K562 (cell line): ENCODE results near the gene CEACAM5. TPM values are rescaled to one million over a fixed set of nuclear protein-coding genes. Genes with fewer than 3 reads are reported as not detected.

Experiments used
- ATAC-seq: fragments of 200-7000 bp; cut with Tn5 transposase; 3 replicates; pipeline ENCODE4 v1.9.1; 2020; ENCODE audit warnings: moderate library complexity
- BruUV-seq: library from RNA; stranded (reverse); fragments of 400-500 nt; replicated peaks from 2 replicates; lab custom pipeline; 2021; lab: Mats Ljungman, UMichigan
- CTCF ChIA-PET: fragments of 300-600 bp; formaldehyde crosslinking; extraction: SDS; loops from one replicate; lab custom pipeline; 2021; ENCODE audit warnings: low intra/inter-chr PET ratio; lab: Yijun Ruan, JAX
- POLR2A ChIA-PET: fragments of 300-600, 350-650 bp; sonication (Branson Sonifier 250); formaldehyde crosslinking; extraction: SDS; loops from one replicate; lab custom pipeline; 2021; ENCODE audit warnings: antibody characterized with exemption, inconsistent platforms; lab: Yijun Ruan, JAX
- DNase-seq, 4 experiments: peaks; one replicate each; pipeline versions ENCODE4 v3.0.0 to v3.0.0-alpha.2; 2011 to 2018; ENCODE audit warnings: low spot score in 3 of 4, mixed read lengths in 3 of 4; ENCODE audit errors: extremely low read depth in 1 of 4
- FAIRE-seq: peaks from 2 replicates; lab custom pipeline; 2011; peaks lifted over from hg19 to GRCh38; lab: Jason Lieb, UNC
- H2AFZ ChIP-seq: 2 replicates; pipeline ENCODE4 v1.6.0; 2011; ENCODE audit warnings: low read depth, low read length, control low read depth, inconsistent platforms
- H3K27ac ChIP-seq: fragments of 200-600 bp; 3 replicates; pipeline ENCODE4 v1.8.0; 2011; ENCODE audit warnings: low read depth, mild to moderate bottlenecking, control low read depth, inconsistent platforms, low read length, moderate library complexity, mixed read lengths; ENCODE audit errors: extremely low read depth
- H3K27me3 ChIP-seq, 2 experiments: fragments of 300-600 bp in 1 of 2; 2 replicates in 1 of 2; 3 replicates in 1 of 2; pipeline versions ENCODE4 v1.6.0 to v1.8.0; 2011; ENCODE audit warnings: inconsistent platforms in 2 of 2, low read length in 2 of 2, mild to moderate bottlenecking in 1 of 2, mixed read lengths in 1 of 2, moderate library complexity in 1 of 2; ENCODE audit not compliant: control insufficient read depth in 2 of 2, insufficient read depth in 2 of 2
- H3K36me3 ChIP-seq: fragments of 300-600 bp; 3 replicates; pipeline ENCODE4 v1.8.0; 2011; ENCODE audit warnings: mild to moderate bottlenecking, low read length, inconsistent platforms; ENCODE audit not compliant: control insufficient read depth, insufficient read depth
- H3K4me1 ChIP-seq, 2 experiments: fragments of 200-600 bp in 1 of 2; replicated peaks in 1 of 2; 2 replicates in 1 of 2; 3 replicates in 1 of 2; pipeline versions ENCODE4 v1.5.1 to v1.8.0; 2011; ENCODE audit warnings: inconsistent platforms in 2 of 2, low read length in 2 of 2, mild to moderate bottlenecking in 1 of 2, mixed read lengths in 1 of 2, moderate library complexity in 1 of 2; ENCODE audit not compliant: control insufficient read depth in 2 of 2, insufficient read depth in 2 of 2
- H3K4me2 ChIP-seq: 2 replicates; pipeline ENCODE4 v1.6.1; 2011; ENCODE audit warnings: low read length, control low read depth, inconsistent platforms, mixed read lengths; ENCODE audit not compliant: insufficient read depth
- H3K4me3 ChIP-seq: fragments of 200-600 bp; sonication (generic), shearing (Covaris generic); 2 replicates; pipeline ENCODE4 v1.5.1; 2016; ENCODE audit warnings: control low read depth, inconsistent platforms
- H3K79me2 ChIP-seq: fragments of 200-600 bp; 3 replicates; pipeline ENCODE4 v1.8.0; 2011; ENCODE audit warnings: low read length, inconsistent platforms; ENCODE audit not compliant: control insufficient read depth, insufficient read depth
- H3K9ac ChIP-seq, 2 experiments: 2 replicates each; pipeline versions ENCODE4 v1.6.0 to v1.6.1; 2011; ENCODE audit warnings: low read depth in 2 of 2, low read length in 2 of 2, control low read depth in 1 of 2, inconsistent platforms in 1 of 2, mild to moderate bottlenecking in 1 of 2, mixed read lengths in 1 of 2; ENCODE audit not compliant: insufficient read depth in 1 of 2
- H3K9me1 ChIP-seq: one replicate; pipeline ENCODE4 v1.6.0; 2011; ENCODE audit warnings: inconsistent platforms, mild to moderate bottlenecking, low read length, moderate library complexity; ENCODE audit not compliant: control insufficient read depth, insufficient read depth
- H3K9me3 ChIP-seq: replicated peaks from 2 replicates; pipeline ENCODE4 v1.5.1; 2011; ENCODE audit warnings: low read depth, low read length, inconsistent platforms; ENCODE audit not compliant: control insufficient read depth, insufficient read depth
- H4K20me1 ChIP-seq: replicated peaks from 2 replicates; pipeline ENCODE4 v1.6.1; 2011; ENCODE audit warnings: low read length, inconsistent platforms, mixed read lengths; ENCODE audit not compliant: control insufficient read depth, insufficient read depth
- C11orf30 ChIP-seq: fragments of 450-650 bp; IDR thresholded peaks from 2 replicates; pipeline ENCODE4 v1.6.1; 2016; ENCODE audit warnings: low read depth, mild to moderate bottlenecking
- FOXM1 ChIP-seq, 2 experiments: fragments of 450-650 bp in 1 of 2; sonication (generic) in 1 of 2; formaldehyde crosslinking in 1 of 2; IDR thresholded peaks; 2 replicates each; pipeline versions ENCODE4 v1.6.1 to v1.9.0; 2017 to 2022; ENCODE audit warnings: low read depth in 2 of 2, mild to moderate bottlenecking in 2 of 2, missing genetic modification reagents in 1 of 2, moderate library complexity in 1 of 2
- MAFF ChIP-seq: IDR thresholded peaks from 2 replicates; pipeline ENCODE4 v1.6.1; 2012; ENCODE audit warnings: low read length, improper control_type of control experiment
- MAFG ChIP-seq: fragments of 450-650 bp; conservative IDR thresholded peaks from 2 replicates; pipeline ENCODE4 v1.6.1; 2016; ENCODE audit warnings: missing genetic modification characterization, missing compliant biosample characterization
- MAFK ChIP-seq: IDR thresholded peaks from 2 replicates; pipeline ENCODE4 v1.6.1; 2011; ENCODE audit warnings: low read length, improper control_type of control experiment
- RHOXF2B ChIP-seq: fragments of 250-450 bp; sonication (Bioruptor Pico); conservative IDR thresholded peaks from 2 replicates; pipeline ENCODE4 v1.5.1; 2021
- SAFB ChIP-seq: fragments of 200-400 bp; formaldehyde crosslinking; IDR thresholded peaks from 2 replicates; pipeline ENCODE4 v1.6.1; 2017; ENCODE audit warnings: low read depth, low read length, borderline replicate concordance
- ZNF316 ChIP-seq: fragments of 450-650 bp; IDR thresholded peaks from 2 replicates; pipeline ENCODE4 v1.6.1; 2016
- WGBS: fragments of 100-300 bp; shearing (Covaris generic); methylation state at CpG from one replicate; pipeline ENCODE4 v1.1.6; 2016; ENCODE audit warnings: low coverage, mixed read lengths; ENCODE audit not compliant: insufficient coverage; ENCODE audit errors: missing lambda C conversion rate; 5-methylcytosine and 5-hydroxymethylcytosine counted together
- in situ Hi-C: fragments of 300-500 bp; cut with MboI; formaldehyde crosslinking; loops from 4 replicates; pipeline ENCODE4 v1.15.0; 2018; ENCODE audit warnings: inconsistent platforms, mixed read lengths
- intact Hi-C: fragments of 100-400 bp; cut with micrococcal nuclease; formaldehyde crosslinking; loops from 2 replicates; pipeline ENCODE4 v1.14.2; 2022
- polyA plus RNA-seq, 8 experiments: library from polyadenylated mRNA; depleted of rRNA in 4 of 8; stranded (reverse) in 5 of 8; unstranded in 3 of 8; fragments of >200 nt; fragmentation: Nextera tagmentation in 2 of 8; fragmentation: Illumina TruSeq in 1 of 8; extraction: Ambion mirVana in 2 of 8; extraction: Trizol in 1 of 8; gene quantifications; 2 replicates each; pipeline versions ENCODE4 v1.2.1 to v1.2.3, GENCODE V29; 2011 to 2014; ENCODE audit warnings: inconsistent platforms in 1 of 8, missing spikeins in 1 of 8
- total RNA-seq, 7 experiments: library from RNA; depleted of rRNA in 6 of 7; stranded (reverse); fragments of >200 nt in 6 of 7; fragmentation: Illumina TruSeq in 2 of 7; extraction: Trizol in 2 of 7; gene quantifications; 2 replicates each; pipeline versions ENCODE4 v1.2.1 to v1.2.3, GENCODE V29; 2011 to 2021; ENCODE audit warnings: low replicate concordance in 1 of 7
- TF ChIP-seq, protein P1 (sequence below): IDR thresholded peaks from 2 replicates; pipeline ENCODE4 v1.6.1; 2011; ENCODE audit warnings: borderline replicate concordance, low read depth, mild to moderate bottlenecking, moderate library complexity, low read length; ENCODE audit not compliant: insufficient read depth, poor library complexity, severe bottlenecking

The CEACAM5 gene
- total and polyA plus RNA-seq, 9 of the 15 experiments (the other 6 are each of a cell fraction or from before 2014, with no cell fraction given) = 0.33 TPM; not detected in 8

DNA sequence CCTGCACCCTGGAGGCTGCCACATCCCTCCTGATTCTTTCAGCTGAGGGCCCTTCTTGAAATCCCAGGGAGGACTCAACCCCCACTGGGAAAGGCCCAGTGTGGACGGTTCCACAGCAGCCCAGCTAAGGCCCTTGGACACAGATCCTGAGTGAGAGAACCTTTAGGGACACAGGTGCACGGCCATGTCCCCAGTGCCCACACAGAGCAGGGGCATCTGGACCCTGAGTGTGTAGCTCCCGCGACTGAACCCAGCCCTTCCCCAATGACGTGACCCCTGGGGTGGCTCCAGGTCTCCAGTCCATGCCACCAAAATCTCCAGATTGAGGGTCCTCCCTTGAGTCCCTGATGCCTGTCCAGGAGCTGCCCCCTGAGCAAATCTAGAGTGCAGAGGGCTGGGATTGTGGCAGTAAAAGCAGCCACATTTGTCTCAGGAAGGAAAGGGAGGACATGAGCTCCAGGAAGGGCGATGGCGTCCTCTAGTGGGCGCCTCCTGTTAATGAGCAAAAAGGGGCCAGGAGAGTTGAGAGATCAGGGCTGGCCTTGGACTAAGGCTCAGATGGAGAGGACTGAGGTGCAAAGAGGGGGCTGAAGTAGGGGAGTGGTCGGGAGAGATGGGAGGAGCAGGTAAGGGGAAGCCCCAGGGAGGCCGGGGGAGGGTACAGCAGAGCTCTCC lies 6.9 kb upstream of the CEACAM5 start (continued):
- TF ChIP-seq, protein P1, sequence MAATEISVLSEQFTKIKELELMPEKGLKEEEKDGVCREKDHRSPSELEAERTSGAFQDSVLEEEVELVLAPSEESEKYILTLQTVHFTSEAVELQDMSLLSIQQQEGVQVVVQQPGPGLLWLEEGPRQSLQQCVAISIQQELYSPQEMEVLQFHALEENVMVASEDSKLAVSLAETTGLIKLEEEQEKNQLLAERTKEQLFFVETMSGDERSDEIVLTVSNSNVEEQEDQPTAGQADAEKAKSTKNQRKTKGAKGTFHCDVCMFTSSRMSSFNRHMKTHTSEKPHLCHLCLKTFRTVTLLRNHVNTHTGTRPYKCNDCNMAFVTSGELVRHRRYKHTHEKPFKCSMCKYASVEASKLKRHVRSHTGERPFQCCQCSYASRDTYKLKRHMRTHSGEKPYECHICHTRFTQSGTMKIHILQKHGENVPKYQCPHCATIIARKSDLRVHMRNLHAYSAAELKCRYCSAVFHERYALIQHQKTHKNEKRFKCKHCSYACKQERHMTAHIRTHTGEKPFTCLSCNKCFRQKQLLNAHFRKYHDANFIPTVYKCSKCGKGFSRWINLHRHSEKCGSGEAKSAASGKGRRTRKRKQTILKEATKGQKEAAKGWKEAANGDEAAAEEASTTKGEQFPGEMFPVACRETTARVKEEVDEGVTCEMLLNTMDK = peak; percentile 14
- no peak for TF ChIP-seq RHOXF2B

DNA sequence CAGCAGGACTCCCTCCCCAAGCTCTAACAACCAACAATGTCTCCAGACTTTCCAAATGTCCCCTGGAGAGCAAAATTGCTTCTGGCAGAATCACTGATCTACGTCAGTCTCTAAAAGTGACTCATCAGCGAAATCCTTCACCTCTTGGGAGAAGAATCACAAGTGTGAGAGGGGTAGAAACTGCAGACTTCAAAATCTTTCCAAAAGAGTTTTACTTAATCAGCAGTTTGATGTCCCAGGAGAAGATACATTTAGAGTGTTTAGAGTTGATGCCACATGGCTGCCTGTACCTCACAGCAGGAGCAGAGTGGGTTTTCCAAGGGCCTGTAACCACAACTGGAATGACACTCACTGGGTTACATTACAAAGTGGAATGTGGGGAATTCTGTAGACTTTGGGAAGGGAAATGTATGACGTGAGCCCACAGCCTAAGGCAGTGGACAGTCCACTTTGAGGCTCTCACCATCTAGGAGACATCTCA lies 6.2 kb upstream of the CEACAM5 start:
- DNase-seq (no peak), FAIRE-seq (no peak), ATAC-seq (no peak)
- peaks cover 14% of the 10 kb centered on the region for H4K20me1 ChIP-seq
- in situ Hi-C loops = no loop called here
- ChIA-PET POLR2A (no interaction called here), CTCF (interaction anchor here (0.6 kb wide), 1 partner anchor 60 kb away, joined by 3 read pairs; no protein-coding TSS in a partner anchor)
- H3K36me3 ChIP-seq = no peaks in the 10 kb centered on the region
- no peak overlapping the region for H3K27ac ChIP-seq
- no TSS peak for BruUV-seq
- H3K4me3 ChIP-seq = no peak overlapping the region
- no peak overlapping the region for H3K4me2 ChIP-seq
- peaks cover 0 to 10% of the 10 kb centered on the region in 2 experiments; a peak in 2 of 5 replicates for H3K4me1 ChIP-seq
- no peaks in the 10 kb centered on the region for H3K9me3 ChIP-seq
- WGBS = 3% methylated on average over 3 of the region's 3 CpGs
- H3K9ac ChIP-seq = no peak overlapping the region
- no peak overlapping the region for H2AFZ ChIP-seq
- H3K9me1 ChIP-seq = no peaks in the 10 kb centered on the region
- intact Hi-C loops = no loop called here
- H3K27me3 ChIP-seq = no peaks in the 10 kb centered on the region; a peak in 1 of 5 replicates
- no peaks in the 10 kb centered on the region for H3K79me2 ChIP-seq
- TF ChIP-seq ZNF316 = peak; percentile 82
- TF ChIP-seq MAFF = peak; percentile 47; the same call in 1 of the 2 replicates
- TF ChIP-seq SAFB = no peak
- TF ChIP-seq C11orf30 = peak; percentile 60; the same call in 1 of the 2 replicates
- peak; percentile 77 for TF ChIP-seq MAFG (tag)
- no peak for TF ChIP-seq FOXM1 (IDR thresholded peaks at IDR 0.05; ENCODE audit: low read depth)
- TF ChIP-seq FOXM1 (CRISPR knock-in tag; IDR thresholded peaks at IDR 0.05; ENCODE audit: low read depth) = no peak
- TF ChIP-seq MAFK = peak; percentile 32; the same call in 1 of the 2 replicates
